IgD-negative memory B cell (primary cell): ENCODE measurements around the gene FITM1. TPM values are rescaled to one million over a fixed set of nuclear protein-coding genes. Genes with fewer than 3 reads are reported as not detected.

ENCODE experiments used
- H3K27ac Mint-ChIP-seq, 3 donors: one replicate each; pipeline ENCODE4 v1.8.0; 2020 to 2022; ENCODE audit warnings: mild to moderate bottlenecking in 3 of 3, mixed read lengths in 3 of 3, moderate library complexity in 1 of 3
- H3K27me3 Mint-ChIP-seq: one replicate; pipeline ENCODE4 v1.8.0; 2021; ENCODE audit warnings: mixed read lengths
- H3K36me3 Mint-ChIP-seq: one replicate; pipeline ENCODE4 v1.8.0; 2020; ENCODE audit warnings: mild to moderate bottlenecking, mixed read lengths
- H3K4me1 Mint-ChIP-seq, 3 donors: one replicate each; pipeline ENCODE4 v1.8.0; 2020 to 2022; ENCODE audit warnings: mixed read lengths in 3 of 3, mild to moderate bottlenecking in 1 of 3
- H3K4me3 Mint-ChIP-seq, 4 donors: one replicate each; pipeline ENCODE4 v1.8.0; 2020 to 2022; ENCODE audit warnings: mild to moderate bottlenecking in 4 of 4, mixed read lengths in 4 of 4, moderate library complexity in 3 of 4
- H3K9me3 Mint-ChIP-seq, 3 donors: one replicate each; pipeline ENCODE4 v1.8.0; 2020 to 2021; ENCODE audit warnings: mixed read lengths in 3 of 3, mild to moderate bottlenecking in 1 of 3
- polyA plus RNA-seq: library from polyadenylated mRNA; unstranded; fragments of 300-500 nt; fragmentation: Illumina TruSeq; gene quantifications from one replicate; pipeline ENCODE4 v1.2.3, GENCODE V29; 2021

FITM1 gene
- polyA plus RNA-seq, 1 donor from 2014 or later: 1.1 TPM

DNA sequence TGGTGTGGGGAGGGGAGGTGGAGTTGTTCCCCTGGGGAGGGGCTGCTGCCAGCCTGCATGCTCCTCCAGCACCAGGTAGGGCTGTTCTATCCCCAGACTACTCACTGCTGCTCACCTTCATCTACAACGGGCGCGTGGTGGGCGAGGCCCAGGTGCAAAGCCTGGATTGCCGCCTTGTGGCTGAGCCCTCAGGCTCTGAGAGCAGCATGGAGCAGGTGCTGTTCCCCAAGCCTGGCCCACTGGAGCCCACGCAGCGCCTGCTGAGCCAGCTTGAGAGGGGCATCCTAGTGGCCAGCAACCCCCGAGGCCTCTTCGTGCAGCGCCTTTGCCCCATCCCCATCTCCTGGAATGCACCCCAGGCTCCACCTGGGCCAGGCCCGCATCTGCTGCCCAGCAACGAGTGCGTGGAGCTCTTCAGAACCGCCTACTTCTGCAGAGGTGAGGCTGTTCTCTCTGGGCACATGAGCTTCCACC lies 34.1 kb downstream of the FITM1 start:
- peak overlapping the region in 2 of 3 donors; percentile 57 to 84 for H3K27ac Mint-ChIP-seq
- peaks cover 7 to 36% (median 28%) of the 10 kb centered on the region in 3 donors for H3K4me1 Mint-ChIP-seq
- H3K27me3 Mint-ChIP-seq: no peaks in the 10 kb centered on the region
- H3K36me3 Mint-ChIP-seq: peaks cover 14% of the 10 kb centered on the region
- H3K9me3 Mint-ChIP-seq: no peaks in the 10 kb centered on the region
- peak overlapping the region in 1 of 4 donors; percentile 85 for H3K4me3 Mint-ChIP-seq

DNA sequence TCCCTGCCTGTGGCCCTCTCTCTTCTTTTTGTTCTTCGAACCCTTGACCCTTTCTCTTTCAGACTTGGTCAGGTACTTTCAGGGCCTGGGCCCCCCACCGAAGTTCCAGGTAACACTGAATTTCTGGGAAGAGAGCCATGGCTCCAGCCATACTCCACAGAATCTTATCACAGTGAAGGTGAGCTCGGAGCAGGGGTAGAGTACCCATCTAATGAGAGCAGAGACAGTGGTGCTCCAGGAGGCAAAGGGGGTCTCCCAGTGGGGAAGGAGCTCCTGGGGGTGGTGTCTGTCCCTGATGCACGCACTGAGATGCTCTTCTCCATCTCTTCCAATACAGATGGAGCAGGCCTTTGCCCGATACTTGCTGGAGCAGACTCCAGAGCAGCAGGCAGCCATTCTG lies 35.3 kb downstream of the FITM1 start:
- peaks cover 6 to 33% (median 30%) of the 10 kb centered on the region in 3 donors for H3K4me1 Mint-ChIP-seq
- H3K27me3 Mint-ChIP-seq: no peaks in the 10 kb centered on the region
- H3K36me3 Mint-ChIP-seq: peaks cover 14% of the 10 kb centered on the region
- H3K9me3 Mint-ChIP-seq: no peaks in the 10 kb centered on the region
- H3K27ac Mint-ChIP-seq: no peak overlapping the region
- peak overlapping the region in 1 of 4 donors; percentile 85 for H3K4me3 Mint-ChIP-seq

- peaks cover 11 to 30% (median 27%) of the 10 kb centered on the region in 3 donors for H3K4me1 Mint-ChIP-seq
- peak overlapping the region in 1 of 3 donors; percentile 51 for H3K27ac Mint-ChIP-seq
- H3K27me3 Mint-ChIP-seq: no peaks in the 10 kb centered on the region
- peaks cover 14% of the 10 kb centered on the region for H3K36me3 Mint-ChIP-seq
- peak overlapping the region in 2 of 4 donors; percentile 33 to 80 for H3K4me3 Mint-ChIP-seq
- H3K9me3 Mint-ChIP-seq: no peaks in the 10 kb centered on the region
Measured at GRCh38 chr14:24167469-24168114, 37.1 kb downstream of the FITM1 start.

DNA sequence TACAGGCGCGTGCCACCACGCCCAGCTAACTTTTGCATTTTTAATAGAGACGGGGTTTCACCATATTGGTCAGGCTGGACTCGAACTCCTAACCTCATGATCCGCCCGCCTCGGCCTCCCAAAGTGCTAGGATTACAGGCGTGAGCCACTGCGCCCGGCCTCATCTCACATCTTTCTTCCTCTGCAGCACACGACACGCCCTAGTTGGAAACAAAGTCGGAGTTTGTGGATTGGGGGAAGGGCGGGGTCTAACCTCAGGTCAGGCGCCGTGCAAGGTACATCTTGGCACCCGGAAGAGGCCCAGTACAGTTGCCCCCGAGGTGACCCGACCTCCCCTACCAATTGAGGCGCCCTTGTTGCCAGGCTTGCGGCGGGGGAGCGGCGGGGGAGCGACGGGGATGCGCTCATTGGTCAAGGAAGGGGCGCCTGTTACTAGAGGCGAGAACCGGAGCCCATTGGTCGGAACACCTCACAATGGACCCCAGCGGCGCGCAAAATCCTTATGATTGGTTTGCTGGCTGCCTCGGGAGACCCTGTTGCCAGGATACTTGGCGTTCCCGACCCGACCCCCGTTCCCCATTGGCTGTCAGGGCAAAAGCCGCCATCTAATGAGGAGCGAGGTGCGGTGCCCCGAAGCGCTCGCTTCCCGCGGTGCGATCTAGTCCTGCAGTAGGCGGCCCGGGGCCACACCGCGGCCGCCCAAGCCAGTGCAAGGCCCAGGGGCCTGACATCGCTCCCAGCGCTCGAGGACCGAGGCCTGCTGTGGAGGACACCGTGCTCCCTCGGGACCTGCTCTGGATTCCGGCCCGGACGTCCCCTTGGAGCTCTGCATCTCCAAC lies 41.2 kb downstream of the FITM1 start, which contains the start of gene REC8:
Gene REC8 (plus strand): TSS at position 659 of the 839 bp plus-strand sequence. CDS start 473 bp downstream, outside the sequence.
- Mint-ChIP-seq H3K4me3 (peak within 1 kb of the TSS; percentile 84 to 98 (median 94)), H3K9me3 (no peaks in the 10 kb centered on the region), H3K4me1 (peaks cover 11 to 18% (median 16%) of the 10 kb centered on the region in 3 donors), H3K27me3 (no peaks in the 10 kb centered on the region), H3K36me3 (peaks cover 8% of the 10 kb centered on the region), H3K27ac (peak within 1 kb of the TSS; percentile 87 to 94 (median 89))

DNA sequence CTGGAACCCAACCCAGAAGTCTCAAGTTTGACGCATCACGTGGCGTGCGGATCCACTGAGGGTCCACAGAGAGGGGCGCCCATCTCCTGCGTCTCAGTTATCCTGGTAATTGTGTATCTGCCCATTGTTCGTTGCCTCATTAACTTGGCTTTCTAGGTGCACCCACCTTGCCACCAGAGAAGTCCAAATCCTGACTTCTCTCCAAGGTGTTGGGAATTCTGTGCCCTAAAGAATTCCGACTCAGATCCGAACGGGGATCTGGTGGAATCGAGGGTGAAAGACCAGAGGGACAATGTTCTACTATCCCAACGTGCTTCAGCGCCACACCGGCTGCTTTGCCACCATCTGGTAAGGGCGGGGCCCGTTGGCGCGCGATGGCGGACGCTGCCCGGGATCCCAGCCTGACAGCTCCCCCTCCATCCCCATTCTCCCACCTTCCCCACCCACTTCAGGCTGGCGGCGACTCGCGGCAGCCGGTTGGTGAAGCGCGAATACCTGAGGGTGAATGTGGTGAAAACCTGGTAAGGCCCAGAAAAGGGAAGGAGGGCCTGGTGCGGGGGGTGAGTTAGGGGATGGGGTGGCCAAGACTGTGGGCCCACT lies 41.9 kb downstream of the FITM1 start:
- H3K4me1 Mint-ChIP-seq: peaks cover 11 to 17% (median 16%) of the 10 kb centered on the region in 3 donors
- H3K27me3 Mint-ChIP-seq: no peaks in the 10 kb centered on the region

GRCh38 chr14:24172871-24173281 lies 42.4 kb downstream of the FITM1 start:
- peak overlapping the region in 3 of 4 donors; percentile 55 to 95 (median 60) for H3K4me3 Mint-ChIP-seq
- no peaks in the 10 kb centered on the region for H3K9me3 Mint-ChIP-seq
- H3K4me1 Mint-ChIP-seq: peaks cover 11 to 14% (median 12%) of the 10 kb centered on the region in 3 donors
- H3K36me3 Mint-ChIP-seq: peaks cover 6% of the 10 kb centered on the region
- no peaks in the 10 kb centered on the region for H3K27me3 Mint-ChIP-seq
- peak overlapping the region in 2 of 3 donors; percentile 70 to 89 for H3K27ac Mint-ChIP-seq

More for the DNA sequence above, 41.9 kb downstream of the FITM1 start:
- H3K4me3 Mint-ChIP-seq: peak overlapping the region; percentile 84 to 98 (median 94)
- peaks cover 6% of the 10 kb centered on the region for H3K36me3 Mint-ChIP-seq
- peak overlapping the region in 2 of 3 donors; percentile 81 to 87 for H3K27ac Mint-ChIP-seq
- H3K9me3 Mint-ChIP-seq: no peaks in the 10 kb centered on the region

- H3K4me1 Mint-ChIP-seq: peaks cover under 1 to 8% (median 4%) of the 10 kb centered on the region in 3 donors
- H3K27ac Mint-ChIP-seq: no peak overlapping the region
- no peaks in the 10 kb centered on the region for H3K27me3 Mint-ChIP-seq
- no peak overlapping the region for H3K4me3 Mint-ChIP-seq
- peaks cover 4% of the 10 kb centered on the region for H3K36me3 Mint-ChIP-seq
- no peaks in the 10 kb centered on the region for H3K9me3 Mint-ChIP-seq
Measured at GRCh38 chr14:24176599-24176998, 46.1 kb downstream of the FITM1 start.

- no peaks in the 10 kb centered on the region for H3K27me3 Mint-ChIP-seq
- H3K4me1 Mint-ChIP-seq: peaks cover 0 to 3% (median 1%) of the 10 kb centered on the region in 3 donors
- H3K27ac Mint-ChIP-seq: peak overlapping the region in 1 of 3 donors; percentile 16
- no peak overlapping the region for H3K4me3 Mint-ChIP-seq
- H3K9me3 Mint-ChIP-seq: no peaks in the 10 kb centered on the region
- peaks cover 4% of the 10 kb centered on the region for H3K36me3 Mint-ChIP-seq
Measured at GRCh38 chr14:24177041-24177825, 46.8 kb downstream of the FITM1 start.

DNA sequence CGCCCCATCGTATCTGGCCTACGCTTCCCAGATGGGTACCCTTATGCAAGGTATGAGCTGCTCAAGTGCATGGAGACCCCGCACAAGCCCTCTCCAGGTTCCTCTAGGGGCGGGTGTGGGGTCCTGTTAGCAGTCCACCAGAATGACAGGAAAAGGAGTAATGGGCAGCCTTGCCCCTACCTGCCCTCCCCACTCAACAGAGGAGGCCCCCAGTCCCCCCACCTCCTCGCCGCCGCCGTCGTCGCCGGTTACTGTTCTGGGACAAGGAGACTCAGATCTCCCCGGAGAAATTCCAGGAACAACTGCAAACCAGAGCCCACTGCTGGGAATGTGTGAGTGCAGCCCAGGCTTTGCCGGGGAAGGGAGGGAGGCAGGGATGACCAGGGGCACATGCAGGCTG lies 47.4 kb downstream of the FITM1 start:
- Mint-ChIP-seq H3K4me3 (no peak overlapping the region), H3K27me3 (no peaks in the 10 kb centered on the region), H3K4me1 (no peaks in the 10 kb centered on the region), H3K36me3 (peaks cover 4% of the 10 kb centered on the region), H3K9me3 (no peaks in the 10 kb centered on the region), H3K27ac (no peak overlapping the region)

DNA sequence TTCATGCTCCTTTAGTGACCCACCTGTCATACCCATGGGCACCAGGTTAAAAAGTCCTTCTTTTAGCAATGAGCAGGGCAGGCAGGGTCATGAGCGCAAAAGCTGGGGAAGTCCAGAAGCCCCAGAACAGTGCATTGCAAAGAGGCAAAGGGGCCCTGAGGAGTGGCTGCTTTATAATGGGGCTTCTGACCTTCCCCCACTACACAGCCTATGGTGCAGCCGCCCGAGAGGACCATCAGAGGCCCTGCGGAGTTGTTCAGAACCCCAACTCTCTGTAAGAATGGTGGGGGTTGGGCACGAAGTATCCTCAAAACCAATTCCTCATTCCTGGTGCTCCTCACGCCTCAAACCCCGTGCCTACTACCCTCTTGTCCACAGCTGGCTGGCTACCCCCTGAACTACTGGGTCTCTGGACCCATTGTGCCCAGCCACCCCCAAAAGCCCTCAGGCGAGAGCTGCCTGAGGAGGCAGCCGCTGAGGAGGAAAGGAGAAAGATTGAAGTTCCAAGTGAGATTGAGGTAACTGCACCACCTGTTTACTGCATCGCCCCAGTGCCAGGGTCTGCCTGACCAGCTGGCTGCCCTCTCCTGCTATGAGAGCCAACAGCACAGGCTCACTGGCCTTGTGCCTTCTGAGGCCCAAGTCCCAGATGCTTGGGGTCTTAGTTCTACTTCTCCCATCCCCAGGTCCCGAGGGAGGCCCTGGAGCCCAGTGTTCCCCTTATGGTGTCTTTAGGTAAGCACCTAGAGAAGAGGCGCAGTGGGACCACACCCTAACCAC lies 48.1 kb downstream of the FITM1 start:
- Mint-ChIP-seq H3K27ac (peak overlapping the region; percentile 22 to 72 (median 24)), H3K4me3 (no peak overlapping the region)

DNA sequence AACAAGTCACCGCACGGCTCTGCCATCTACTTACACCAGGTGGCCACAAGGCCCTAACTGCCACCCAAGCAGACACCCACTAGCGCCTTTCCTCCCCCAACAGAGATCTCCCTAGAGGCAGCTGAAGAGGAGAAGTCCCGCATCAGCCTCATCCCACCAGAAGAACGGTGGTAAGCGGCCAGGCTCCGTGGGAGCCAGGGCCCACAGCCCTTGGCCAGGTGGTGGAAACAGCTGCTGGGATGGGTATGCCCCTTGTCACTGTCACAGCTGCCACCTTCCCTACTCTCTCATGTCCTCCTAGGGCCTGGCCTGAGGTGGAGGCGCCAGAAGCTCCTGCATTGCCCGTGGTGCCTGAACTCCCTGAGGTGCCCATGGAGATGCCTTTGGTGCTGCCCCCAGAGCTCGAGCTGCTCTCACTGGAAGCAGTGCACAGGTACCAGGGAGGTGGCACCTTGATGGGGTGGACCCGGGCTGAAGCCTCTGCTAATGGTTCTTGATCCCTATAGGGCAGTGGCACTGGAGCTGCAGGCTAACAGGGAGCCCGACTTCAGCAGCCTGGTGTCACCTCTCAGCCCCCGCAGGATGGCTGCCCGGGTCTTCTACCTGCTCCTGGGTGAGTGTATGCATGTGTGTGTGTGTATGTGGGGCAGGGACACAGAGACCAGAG lies 49.0 kb downstream of the FITM1 start:
- peak overlapping the region in 1 of 4 donors; percentile 34 for H3K4me3 Mint-ChIP-seq
- peak overlapping the region in 2 of 3 donors; percentile 22 to 80 for H3K27ac Mint-ChIP-seq
- H3K27me3 Mint-ChIP-seq: no peaks in the 10 kb centered on the region
- no peaks in the 10 kb centered on the region for H3K9me3 Mint-ChIP-seq
- no peaks in the 10 kb centered on the region for H3K4me1 Mint-ChIP-seq
- peaks cover 1% of the 10 kb centered on the region for H3K36me3 Mint-ChIP-seq

More for the DNA sequence above, 48.1 kb downstream of the FITM1 start:
- no peaks in the 10 kb centered on the region for H3K9me3 Mint-ChIP-seq
- peaks cover 2% of the 10 kb centered on the region for H3K36me3 Mint-ChIP-seq
- no peaks in the 10 kb centered on the region for H3K27me3 Mint-ChIP-seq
- H3K4me1 Mint-ChIP-seq: no peaks in the 10 kb centered on the region

DNA sequence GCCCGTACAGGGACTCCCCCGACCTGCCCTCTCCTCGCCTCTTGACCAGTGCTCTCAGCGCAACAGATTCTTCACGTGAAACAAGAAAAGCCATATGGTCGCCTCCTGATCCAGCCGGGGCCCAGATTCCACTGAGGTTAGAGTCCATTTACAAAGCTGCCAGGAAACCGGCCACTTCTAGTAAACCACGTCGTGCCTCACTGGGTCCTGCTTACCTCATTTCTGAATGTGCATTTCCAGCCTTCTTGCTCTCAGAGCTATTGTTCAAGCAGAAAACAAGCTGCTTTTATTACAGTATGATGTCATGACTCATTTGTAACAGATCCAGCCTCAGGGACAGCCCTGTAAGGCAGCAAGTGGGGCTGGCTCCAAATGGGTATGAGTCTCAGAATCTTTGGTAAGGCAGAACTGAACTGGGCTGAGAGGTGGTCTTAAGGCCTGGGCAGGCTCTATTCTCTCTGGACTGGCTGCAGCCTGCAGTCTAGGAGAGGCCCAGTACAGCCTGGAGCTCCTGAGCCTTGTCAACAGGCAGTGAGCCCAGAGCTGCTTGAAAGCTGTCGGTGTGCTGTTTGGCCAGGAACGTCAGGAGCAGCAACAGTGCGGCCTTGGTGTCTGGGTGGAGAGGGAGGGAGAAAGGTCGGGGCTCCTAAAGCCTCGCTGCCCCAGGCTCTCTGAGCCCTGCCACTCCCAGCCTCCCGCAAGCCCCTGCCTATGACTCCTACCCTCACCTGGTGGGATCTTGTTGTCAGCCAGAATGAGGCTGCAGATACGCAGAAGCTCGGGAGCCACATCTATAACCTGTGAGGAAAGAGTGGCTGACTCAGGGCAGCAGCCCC lies 49.7 kb downstream of the FITM1 start:
- H3K36me3 Mint-ChIP-seq: peaks cover 1% of the 10 kb centered on the region
- no peaks in the 10 kb centered on the region for H3K27me3 Mint-ChIP-seq
- H3K4me3 Mint-ChIP-seq: peak overlapping the region in 1 of 4 donors; percentile 35
- no peaks in the 10 kb centered on the region for H3K9me3 Mint-ChIP-seq
- H3K27ac Mint-ChIP-seq: peak overlapping the region in 2 of 3 donors; percentile 28 to 80
- H3K4me1 Mint-ChIP-seq: no peaks in the 10 kb centered on the region
